Measurements from ENCODE around the gene PCDHGA1. TPM values are rescaled to one million over a fixed set of nuclear protein-coding genes. Genes with fewer than 3 reads are reported as not detected.

PCDHGA1 gene
- total RNA-seq, 1 donor from 2014 or later = 1.3 TPM

DNA sequence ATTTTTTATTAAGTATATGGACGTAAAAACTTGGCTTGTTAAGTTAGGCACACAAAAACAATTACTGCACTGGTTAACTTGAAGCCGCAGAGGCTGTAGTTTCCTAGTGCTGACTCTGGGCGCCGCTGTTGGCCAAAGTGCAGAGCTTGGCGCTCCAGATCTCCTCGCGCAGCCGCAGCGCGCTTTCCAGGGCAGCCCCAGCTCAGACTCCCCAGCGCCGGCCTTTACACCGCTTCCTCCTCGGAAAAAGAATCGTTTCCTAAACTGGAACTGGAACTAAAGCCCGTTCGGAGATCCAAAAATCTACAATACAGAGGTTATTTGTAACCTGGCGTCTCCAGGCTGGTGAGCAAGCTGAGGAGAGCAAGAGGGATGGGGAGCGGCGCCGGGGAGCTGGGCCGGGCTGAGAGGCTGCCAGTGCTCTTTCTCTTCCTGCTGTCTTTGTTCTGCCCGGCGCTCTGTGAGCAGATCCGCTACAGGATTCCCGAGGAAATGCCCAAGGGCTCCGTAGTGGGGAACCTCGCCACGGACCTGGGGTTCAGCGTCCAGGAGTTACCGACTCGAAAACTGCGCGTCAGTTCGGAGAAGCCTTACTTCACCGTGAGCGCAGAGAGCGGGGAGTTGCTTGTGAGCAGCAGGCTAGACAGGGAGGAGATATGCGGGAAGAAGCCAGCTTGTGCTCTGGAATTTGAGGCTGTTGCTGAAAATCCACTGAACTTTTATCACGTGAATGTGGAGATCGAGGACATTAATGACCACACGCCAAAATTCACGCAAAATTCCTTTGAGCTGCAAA, 67.6 kb downstream of the PCDHGA1 start, which contains the start of gene PCDHGB5:
Gene PCDHGB5, plus strand, starts transcription at position 192 of the 796 bp plus-strand sequence. Its CDS starts 181 bp downstream, at position 373.

DNA sequence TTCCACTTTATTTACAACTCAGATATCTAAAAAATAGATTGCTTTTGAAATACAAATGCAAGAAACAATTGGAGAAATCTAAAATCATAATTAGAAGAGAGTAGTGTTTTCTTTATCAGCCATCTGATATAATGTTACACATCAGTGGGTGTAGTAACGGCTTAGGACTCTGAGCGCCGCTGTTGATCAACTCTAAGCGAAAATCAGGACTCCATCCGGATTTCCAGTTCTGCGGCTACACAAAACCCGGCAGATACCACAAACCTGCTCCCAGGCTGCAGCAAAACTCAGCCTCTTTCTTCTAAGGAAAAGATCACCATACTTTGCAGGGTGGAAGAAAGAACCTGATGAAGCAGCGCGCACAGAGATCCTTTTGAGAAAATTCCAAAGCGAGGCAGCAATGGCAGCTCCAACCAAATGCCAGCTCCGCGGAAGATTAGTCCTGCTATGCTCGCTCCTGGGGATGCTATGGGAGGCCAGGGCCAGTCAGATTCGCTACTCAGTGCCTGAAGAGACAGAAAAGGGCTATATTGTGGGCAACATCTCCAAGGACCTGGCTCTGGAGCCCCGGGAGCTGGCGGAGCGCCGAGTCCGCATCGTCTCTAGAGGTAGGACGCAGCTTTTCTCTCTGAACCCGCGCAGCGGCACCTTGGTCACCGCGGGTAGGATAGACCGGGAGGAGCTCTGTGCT, 72.4 kb downstream of the PCDHGA1 start, which contains the start of gene PCDHGA9:
Gene PCDHGA9, plus strand, starts transcription at position 226 of the 691 bp plus-strand sequence. Its CDS starts 175 bp downstream, at position 401.

DNA sequence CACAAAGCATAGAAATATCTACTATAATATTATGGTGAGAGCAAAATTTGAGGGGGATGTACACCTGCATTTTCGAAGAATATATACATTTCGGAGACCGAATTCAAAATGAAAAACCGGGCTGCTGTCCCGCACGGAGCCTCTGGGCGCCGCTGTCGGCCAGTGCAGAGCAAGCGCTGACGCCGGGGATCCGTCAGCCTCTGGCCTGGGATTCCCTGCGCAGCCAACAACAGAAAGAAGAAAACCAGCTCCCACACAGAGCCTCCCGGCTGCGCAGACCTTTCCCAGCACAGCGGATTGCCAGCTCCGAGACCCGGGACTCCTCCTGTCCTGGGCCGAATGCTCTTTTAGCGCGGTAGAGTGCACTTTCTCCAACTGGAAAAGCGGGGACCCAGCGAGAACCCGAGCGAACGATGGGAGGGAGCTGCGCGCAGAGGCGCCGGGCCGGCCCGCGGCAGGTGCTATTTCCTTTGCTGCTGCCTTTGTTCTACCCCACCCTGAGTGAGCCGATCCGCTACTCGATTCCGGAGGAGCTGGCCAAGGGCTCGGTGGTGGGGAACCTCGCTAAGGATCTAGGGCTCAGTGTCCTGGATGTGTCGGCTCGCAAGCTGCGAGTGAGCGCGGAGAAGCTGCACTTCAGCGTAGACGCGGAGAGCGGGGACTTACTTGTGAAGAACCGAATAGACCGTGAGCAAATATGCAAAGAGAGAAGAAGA, 77.6 kb downstream of the PCDHGA1 start, which contains the start of gene PCDHGB6:
Gene PCDHGB6, plus strand, starts transcription at position 232 of the 716 bp plus-strand sequence. Its CDS starts 182 bp downstream, at position 414.

DNA sequence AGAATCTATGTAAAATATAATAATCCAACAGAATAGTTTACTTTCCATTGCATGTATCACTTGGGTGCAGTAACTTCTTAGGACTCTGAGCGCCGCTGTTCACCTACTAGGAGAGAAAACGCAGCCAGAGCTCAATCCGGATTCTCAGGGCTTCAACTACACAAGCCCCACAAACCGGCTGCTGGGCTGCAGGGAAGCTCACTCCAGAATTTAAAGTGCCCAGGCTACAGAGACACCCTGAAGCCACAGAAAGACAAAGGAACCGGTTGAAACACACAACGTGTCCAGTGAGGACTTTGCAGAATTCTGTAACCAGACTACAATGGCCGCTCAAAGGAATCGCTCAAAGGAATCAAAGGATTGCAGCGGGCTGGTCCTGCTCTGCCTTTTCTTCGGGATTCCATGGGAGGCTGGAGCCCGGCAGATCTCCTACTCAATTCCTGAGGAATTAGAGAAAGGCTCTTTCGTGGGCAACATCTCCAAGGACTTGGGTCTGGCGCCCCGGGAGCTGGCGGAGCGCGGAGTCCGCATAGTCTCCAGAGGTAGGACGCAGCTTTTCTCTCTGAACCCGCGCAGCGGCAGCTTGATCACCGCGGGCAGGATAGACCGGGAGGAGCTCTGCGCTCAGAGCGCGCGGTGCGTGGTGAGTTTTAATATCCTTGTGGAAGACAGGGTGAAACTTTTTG, 82.7 kb downstream of the PCDHGA1 start, which contains the start of gene PCDHGA10:
Gene PCDHGA10, plus strand, starts transcription at position 134 of the 686 bp plus-strand sequence. Its CDS starts 189 bp downstream, at position 323.

DNA sequence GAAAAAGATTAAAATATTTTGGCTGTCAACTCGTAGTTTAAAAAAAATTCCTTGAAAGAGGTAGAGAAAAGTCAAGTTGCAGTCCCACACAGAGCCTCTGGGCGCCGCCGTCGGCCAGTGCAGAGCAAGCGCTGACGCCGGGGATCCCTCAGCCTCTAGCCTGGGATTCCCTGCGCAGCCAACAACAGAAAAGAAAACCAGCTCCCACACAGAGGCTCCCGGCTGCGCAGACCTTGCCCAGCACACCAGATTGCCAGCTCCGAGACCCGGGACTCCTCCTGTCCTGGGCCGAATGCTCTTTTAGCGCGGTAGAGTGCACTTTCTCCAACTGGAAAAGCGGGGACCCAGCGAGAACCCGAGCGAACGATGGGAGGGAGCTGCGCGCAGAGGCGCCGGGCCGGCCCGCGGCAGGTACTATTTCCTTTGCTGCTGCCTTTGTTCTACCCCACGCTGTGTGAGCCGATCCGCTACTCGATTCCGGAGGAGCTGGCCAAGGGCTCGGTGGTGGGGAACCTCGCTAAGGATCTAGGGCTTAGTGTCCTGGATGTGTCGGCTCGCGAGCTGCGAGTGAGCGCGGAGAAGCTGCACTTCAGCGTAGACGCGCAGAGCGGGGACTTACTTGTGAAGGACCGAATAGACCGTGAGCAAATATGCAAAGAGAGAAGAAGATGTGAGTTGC, 87.3 kb downstream of the PCDHGA1 start, which contains the start of gene PCDHGB7:
Gene PCDHGB7, plus strand, starts transcription at position 184 of the 679 bp plus-strand sequence. Its CDS starts 183 bp downstream, at position 367.

DNA sequence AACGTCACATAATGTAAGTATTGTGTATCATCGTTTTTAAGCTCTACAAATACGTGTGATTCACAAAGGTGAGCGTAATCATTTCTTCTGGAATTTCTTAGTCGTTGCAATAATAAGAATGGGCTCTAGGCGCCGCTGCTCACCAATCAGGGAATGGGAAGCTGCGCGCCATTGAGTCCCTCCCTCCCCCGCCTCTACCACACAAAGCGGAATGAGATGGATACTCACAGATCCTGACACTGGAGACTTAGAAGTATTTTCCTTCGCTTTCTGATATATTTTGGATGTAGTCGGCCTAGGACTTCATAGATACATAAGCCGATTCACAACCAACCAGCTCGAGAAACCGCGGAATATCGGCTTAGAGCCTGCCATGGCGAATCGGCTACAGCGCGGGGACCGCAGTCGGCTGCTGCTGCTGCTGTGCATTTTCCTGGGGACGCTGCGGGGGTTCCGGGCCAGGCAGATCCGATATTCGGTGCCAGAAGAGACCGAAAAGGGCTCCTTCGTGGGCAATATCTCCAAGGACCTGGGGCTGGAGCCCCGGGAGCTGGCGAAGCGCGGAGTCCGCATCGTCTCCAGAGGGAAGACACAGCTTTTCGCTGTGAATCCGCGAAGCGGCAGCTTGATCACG, 90.7 kb downstream of the PCDHGA1 start, which contains the start of gene PCDHGA11:
Gene PCDHGA11, plus strand, starts transcription at position 197 of the 634 bp plus-strand sequence. Its CDS starts 177 bp downstream, at position 374.

DNA sequence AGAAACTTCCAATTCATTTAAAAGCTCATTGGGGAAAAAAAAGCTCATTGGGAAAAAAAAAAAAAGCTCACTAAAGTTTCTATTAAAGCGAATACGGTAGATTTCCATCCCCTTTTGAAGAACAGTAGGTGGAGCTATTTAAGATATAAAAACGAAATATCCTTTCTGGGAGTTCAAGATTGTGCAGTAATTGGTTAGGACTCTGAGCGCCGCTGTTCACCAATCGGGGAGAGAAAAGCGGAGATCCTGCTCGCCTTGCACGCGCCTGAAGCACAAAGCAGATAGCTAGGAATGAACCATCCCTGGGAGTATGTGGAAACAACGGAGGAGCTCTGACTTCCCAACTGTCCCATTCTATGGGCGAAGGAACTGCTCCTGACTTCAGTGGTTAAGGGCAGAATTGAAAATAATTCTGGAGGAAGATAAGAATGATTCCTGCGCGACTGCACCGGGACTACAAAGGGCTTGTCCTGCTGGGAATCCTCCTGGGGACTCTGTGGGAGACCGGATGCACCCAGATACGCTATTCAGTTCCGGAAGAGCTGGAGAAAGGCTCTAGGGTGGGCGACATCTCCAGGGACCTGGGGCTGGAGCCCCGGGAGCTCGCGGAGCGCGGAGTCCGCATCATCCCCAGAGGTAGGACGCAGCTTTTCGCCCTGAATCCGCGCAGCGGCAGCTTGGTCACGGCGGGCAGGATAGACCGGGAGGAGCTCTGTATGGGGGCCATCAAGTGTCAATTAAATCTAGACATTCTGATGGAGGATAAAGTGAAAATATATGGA, 100.2 kb downstream of the PCDHGA1 start, which contains the start of gene PCDHGA12:
Gene PCDHGA12, plus strand, starts transcription at position 176 of the 782 bp plus-strand sequence. Its CDS starts 253 bp downstream, at position 429.

DNA sequence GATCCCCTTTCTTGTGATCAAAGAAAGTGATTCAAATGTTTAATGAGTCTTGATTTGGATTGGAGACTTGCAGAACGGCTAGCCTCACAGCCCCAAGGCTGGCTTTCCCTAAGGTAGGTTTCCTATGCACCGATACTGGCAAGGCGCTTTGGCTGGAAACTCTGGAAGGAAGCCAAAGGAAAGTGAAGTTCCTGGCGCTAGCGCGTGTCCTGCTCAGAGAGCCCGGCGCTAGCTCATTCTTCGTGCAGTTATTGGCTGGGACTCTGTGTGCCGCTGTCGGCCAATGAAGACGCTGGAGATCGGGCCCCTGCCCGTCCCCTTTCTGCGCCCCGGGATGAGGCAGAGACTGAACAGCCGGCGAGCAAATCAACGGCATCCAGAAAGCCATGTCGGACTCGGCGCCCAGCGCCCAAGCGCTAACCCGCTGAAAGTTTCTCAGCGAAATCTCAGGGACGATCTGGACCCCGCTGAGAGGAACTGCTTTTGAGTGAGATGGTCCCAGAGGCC, 145.4 kb downstream of the PCDHGA1 start, which contains the start of gene PCDHGC3:
Gene PCDHGC3, plus strand, starts transcription at position 342 of the 507 bp plus-strand sequence. Its CDS starts 151 bp downstream, at position 493.

DNA sequence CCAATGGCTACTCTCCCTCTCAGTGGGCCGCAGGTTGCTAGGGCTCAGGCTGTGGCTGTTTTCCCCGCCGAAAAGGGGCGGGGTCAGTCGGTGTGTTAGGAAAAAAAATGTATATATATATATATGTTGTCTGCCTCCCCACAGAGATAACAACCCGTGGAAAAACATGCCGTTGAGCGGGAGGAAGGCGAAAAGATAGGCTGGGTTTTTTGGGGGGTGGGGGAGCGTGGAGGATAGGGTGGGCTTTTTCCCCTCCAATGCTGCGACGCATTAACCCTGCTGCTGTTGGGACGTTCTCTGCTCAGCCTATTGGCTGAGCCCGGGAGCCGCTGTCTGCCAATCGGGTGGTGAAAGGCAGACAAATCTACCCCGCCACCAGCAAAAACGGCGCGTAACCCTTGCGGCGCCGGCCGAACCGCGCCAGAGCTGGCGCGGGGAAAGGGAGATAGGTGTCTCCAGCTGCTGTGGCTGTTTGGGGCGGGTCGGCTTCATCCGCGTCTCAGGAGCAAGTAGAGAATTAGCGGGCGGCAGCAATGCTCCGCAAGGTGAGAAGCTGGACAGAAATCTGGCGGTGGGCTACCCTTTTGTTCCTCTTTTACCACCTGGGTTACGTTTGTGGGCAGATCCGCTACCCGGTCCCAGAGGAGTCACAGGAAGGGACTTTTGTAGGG, 154.5 kb downstream of the PCDHGA1 start, which contains the start of gene PCDHGC4:
Gene PCDHGC4, plus strand, starts transcription at position 390 of the 671 bp plus-strand sequence. Its CDS starts 144 bp downstream, at position 534.

DNA sequence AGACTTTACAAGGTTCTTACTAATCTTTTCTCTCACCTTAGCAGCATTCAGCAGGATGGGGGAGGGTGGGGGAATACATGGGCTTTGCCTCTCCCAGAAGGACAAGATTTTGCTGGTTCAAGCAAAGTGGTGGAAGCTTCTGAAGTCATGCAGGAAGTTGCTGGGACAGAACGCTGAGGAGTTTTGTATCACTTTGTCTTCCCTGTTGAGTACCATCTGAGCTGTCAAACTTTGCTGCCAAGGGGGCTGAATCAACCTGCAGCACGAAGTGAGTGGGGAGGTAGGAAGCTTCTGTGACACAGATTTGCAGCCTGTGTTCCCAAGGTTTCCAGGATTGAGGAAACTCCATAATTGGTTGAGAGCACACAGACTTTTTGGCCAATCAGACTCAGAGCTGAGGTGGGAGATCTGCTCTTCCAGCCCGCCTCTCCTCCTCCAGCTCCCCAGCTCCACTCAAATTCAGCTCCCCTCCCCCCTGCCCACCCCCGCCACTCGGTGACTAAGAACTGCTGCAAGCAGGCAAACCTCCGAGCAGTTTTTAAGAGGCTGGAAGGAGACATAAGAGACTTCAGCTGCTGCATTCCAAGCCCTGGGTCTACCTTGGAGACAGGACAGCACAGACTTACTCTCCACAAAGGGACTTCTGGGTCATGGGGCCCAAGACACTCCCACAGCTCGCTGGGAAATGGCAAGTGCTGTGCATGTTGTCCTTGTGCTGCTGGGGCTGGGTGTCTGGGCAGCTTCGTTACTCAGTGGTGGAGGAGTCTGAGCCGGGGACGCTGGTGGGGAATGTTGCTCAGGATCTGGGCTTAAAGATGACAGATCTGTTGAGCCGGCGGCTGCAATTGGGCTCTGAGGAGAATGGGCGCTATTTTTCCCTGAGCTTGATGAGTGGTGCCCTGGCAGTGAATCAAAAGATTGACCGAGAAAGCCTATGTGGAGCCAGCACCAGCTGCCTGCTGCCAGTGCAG, 158.6 kb downstream of the PCDHGA1 start, which contains the start of gene PCDHGC5:
Gene PCDHGC5, plus strand, starts transcription at position 491 of the 971 bp plus-strand sequence. Its CDS starts 160 bp downstream, at position 651.

Other genes with a start within 250 kb of the PCDHGA1 start
- gene PCDHB2, start 235.9 kb upstream of the PCDHGA1 start, total RNA-seq = 1.9 TPM in 2 replicates
- 0.34 and 1.1 TPM in 2 replicates for gene PCDHB3, start 230.0 kb upstream of the PCDHGA1 start, total RNA-seq
- 0.64 and 0.75 TPM in 2 replicates for gene PCDHB4, start 208.7 kb upstream of the PCDHGA1 start, total RNA-seq
- gene PCDHB5, start 195.3 kb upstream of the PCDHGA1 start, total RNA-seq = 1.1 and 2.2 TPM in 2 replicates
- gene PCDHB6, start 180.5 kb upstream of the PCDHGA1 start, total RNA-seq = 0.06 and 0.39 TPM in 2 replicates
- gene PCDHB7, start 157.9 kb upstream of the PCDHGA1 start, total RNA-seq = 1.2 and 1.3 TPM in 2 replicates
- gene PCDHB8, start 152.7 kb upstream of the PCDHGA1 start, total RNA-seq = 0.12 and 1.1 TPM in 2 replicates
- gene PCDHB16, start 148.1 kb upstream of the PCDHGA1 start, total RNA-seq = 0.81 and 1.0 TPM in 2 replicates
- 0.56 and 1.0 TPM in 2 replicates for gene PCDHB9, start 143.4 kb upstream of the PCDHGA1 start, total RNA-seq
- 0.56 and 1.2 TPM in 2 replicates for gene PCDHB10, start 138.2 kb upstream of the PCDHGA1 start, total RNA-seq
- gene PCDHB11, start 130.9 kb upstream of the PCDHGA1 start, total RNA-seq = 0.34 and 0.62 TPM in 2 replicates
- gene PCDHB12, start 121.8 kb upstream of the PCDHGA1 start, total RNA-seq = 0.29 and 0.56 TPM in 2 replicates
- gene PCDHB13, start 116.6 kb upstream of the PCDHGA1 start, total RNA-seq = 1.4 and 1.7 TPM in 2 replicates
- gene PCDHB14, start 107.2 kb upstream of the PCDHGA1 start, total RNA-seq = 1.2 and 2.5 TPM in 2 replicates
- 1.6 and 1.7 TPM in 2 replicates for gene PCDHB15, start 85.1 kb upstream of the PCDHGA1 start, total RNA-seq
- 0.12 TPM in 1 of 2 replicates, not detected in the other for gene SLC25A2, start 26.5 kb upstream of the PCDHGA1 start, total RNA-seq
- 47.1 and 52.2 TPM in 2 replicates for gene TAF7, start 9.7 kb upstream of the PCDHGA1 start, total RNA-seq
- 3.5 and 5.2 TPM in 2 replicates for gene PCDHGA2, start 8.2 kb downstream of the PCDHGA1 start, total RNA-seq
- 5.1 and 8.1 TPM in 2 replicates for gene PCDHGA3, start 13.3 kb downstream of the PCDHGA1 start, total RNA-seq
- gene PCDHGB1, start 19.6 kb downstream of the PCDHGA1 start, total RNA-seq = 1.6 and 2.6 TPM in 2 replicates
- gene PCDHGA4, start 24.5 kb downstream of the PCDHGA1 start, total RNA-seq = 5.8 and 6.8 TPM in 2 replicates
- 4.5 and 6.7 TPM in 2 replicates for gene PCDHGB2, start 29.5 kb downstream of the PCDHGA1 start, total RNA-seq
- gene PCDHGA5, start 33.6 kb downstream of the PCDHGA1 start, total RNA-seq = 3.0 and 3.1 TPM in 2 replicates
- 3.2 and 3.8 TPM in 2 replicates for gene PCDHGB3, start 39.7 kb downstream of the PCDHGA1 start, total RNA-seq
- 6.9 and 10.2 TPM in 2 replicates for gene PCDHGA6, start 43.4 kb downstream of the PCDHGA1 start, total RNA-seq
- 9.9 and 10.7 TPM in 2 replicates for gene PCDHGA7, start 52.2 kb downstream of the PCDHGA1 start, total RNA-seq
- 14.1 and 14.6 TPM in 2 replicates for gene PCDHGB4, start 57.2 kb downstream of the PCDHGA1 start, total RNA-seq
- 1.4 and 1.5 TPM in 2 replicates for gene PCDHGA8, start 62.1 kb downstream of the PCDHGA1 start, total RNA-seq
- 32.0 and 38.0 TPM in 2 replicates for gene PCDHGB5, start 67.4 kb downstream of the PCDHGA1 start, total RNA-seq
- 5.3 and 6.2 TPM in 2 replicates for gene PCDHGA9, start 72.3 kb downstream of the PCDHGA1 start, total RNA-seq
- gene PCDHGB6, start 77.5 kb downstream of the PCDHGA1 start, total RNA-seq = 2.6 and 3.6 TPM in 2 replicates
- 8.7 and 11.3 TPM in 2 replicates for gene PCDHGA10, start 82.5 kb downstream of the PCDHGA1 start, total RNA-seq
- 19.9 and 21.6 TPM in 2 replicates for gene PCDHGB7, start 87.2 kb downstream of the PCDHGA1 start, total RNA-seq
- gene PCDHGA11, start 90.5 kb downstream of the PCDHGA1 start, total RNA-seq = 15.6 and 18.8 TPM in 2 replicates
- 41.9 and 43.9 TPM in 2 replicates for gene PCDHGA12, start 100.0 kb downstream of the PCDHGA1 start, total RNA-seq
- gene PCDHGC3, start 145.5 kb downstream of the PCDHGA1 start, total RNA-seq = 95.9 and 108 TPM in 2 replicates
- gene PCDHGC4, start 154.5 kb downstream of the PCDHGA1 start, total RNA-seq = 1.1 and 26.8 TPM in 2 replicates
- 2.1 and 2.9 TPM in 2 replicates for gene PCDHGC5, start 158.6 kb downstream of the PCDHGA1 start, total RNA-seq